Sigmoid colon (tissue), 7 donors: ENCODE results near the gene THBS2. TPM values are rescaled to one million over a fixed set of nuclear protein-coding genes. Genes with fewer than 3 reads are reported as not detected.

ENCODE experiments used
- DNase-seq: peaks from one replicate; pipeline ENCODE4 v3.0.0-alpha.2; 2019
- H3K27ac ChIP-seq, 4 donors: fragments of 200-600 bp; sonication (generic); one replicate each; pipeline ENCODE4 v1.5.1; 2016 to 2019; ENCODE audit warnings: mild to moderate bottlenecking in 1 of 4
- H3K27me3 ChIP-seq, 3 donors: fragments of 200-600 bp; sonication (generic); one replicate each; pipeline ENCODE4 v1.5.1; 2019; ENCODE audit warnings: mild to moderate bottlenecking in 1 of 3
- H3K36me3 ChIP-seq, 4 donors: fragments of 200-600 bp; sonication (generic); one replicate each; pipeline ENCODE4 v1.5.1; 2016 to 2019
- H3K4me1 ChIP-seq, 4 donors: fragments of 200-600 bp; sonication (generic); one replicate each; pipeline ENCODE4 v1.5.1; 2017 to 2019
- H3K4me3 ChIP-seq, 4 donors: fragments of 200-600 bp; sonication (generic); one replicate each; pipeline ENCODE4 v1.5.1; 2017 to 2019; ENCODE audit warnings: mild to moderate bottlenecking in 2 of 4, moderate library complexity in 1 of 4
- H3K9me3 ChIP-seq, 4 donors: fragments of 200-600 bp in 3 of 4; sonication (generic) in 3 of 4; one replicate each; pipeline versions ENCODE4 v1.5.1 to v1.6.1; 2013 to 2019
- CTCF ChIP-seq, 4 experiments: fragments of 450-650 bp in 3 of 4; fragments of 200-600 bp in 1 of 4; IDR thresholded peaks; one replicate each; pipeline ENCODE4 v1.5.1; 2016 to 2019; ENCODE audit warnings: antibody characterized with exemption in 4 of 4, mild to moderate bottlenecking in 3 of 4, moderate library complexity in 2 of 4
- EP300 ChIP-seq, 4 donors: sonication (generic); formaldehyde crosslinking; IDR thresholded peaks; one replicate each; pipeline ENCODE4 v1.6.1; 2017; ENCODE audit warnings: antibody characterized with exemption in 4 of 4
- POLR2A ChIP-seq, 2 donors: fragments of 450-650 bp; IDR thresholded peaks; one replicate each; pipeline ENCODE4 v1.6.1; 2016; ENCODE audit warnings: antibody characterized with exemption in 2 of 2, mild to moderate bottlenecking in 2 of 2, moderate library complexity in 2 of 2
- POLR2AphosphoS5 ChIP-seq, 4 donors: sonication (generic); formaldehyde crosslinking; IDR thresholded peaks; one replicate each; pipeline ENCODE4 v1.6.1; 2017; ENCODE audit warnings: antibody characterized with exemption in 4 of 4
- WGBS, 2 donors: extraction: QIAGEN DNeasy Blood & Tissue Kit; methylation state at CpG; one replicate each; pipeline ENCODE4 v1.1.7; 2013; 5-methylcytosine and 5-hydroxymethylcytosine counted together
- intact Hi-C: fragments of 100-400 bp; cut with DNase I; formaldehyde crosslinking; loops from one replicate; pipeline ENCODE4 v1.15.1; 2023
- polyA plus RNA-seq, 3 donors: library from polyadenylated mRNA; stranded (reverse); fragments of 200-250 nt; gene quantifications; one replicate each; pipeline ENCODE4 v1.2.3, GENCODE V29; 2013
- total RNA-seq, 4 donors: library from RNA; depleted of rRNA; stranded (reverse); fragments of >200 nt; gene quantifications; one replicate each; pipeline ENCODE4 v1.1.0, GENCODE V29; 2016
- donor health status: healthy with polysubstance abuse.
- donor health status: Bipolar disorder and iron deficiency.
- donor health status: healthy.

THBS2 gene
- total and polyA plus RNA-seq, 7 donors, result 1.7 to 59.0 (median 37.6) TPM

DNA sequence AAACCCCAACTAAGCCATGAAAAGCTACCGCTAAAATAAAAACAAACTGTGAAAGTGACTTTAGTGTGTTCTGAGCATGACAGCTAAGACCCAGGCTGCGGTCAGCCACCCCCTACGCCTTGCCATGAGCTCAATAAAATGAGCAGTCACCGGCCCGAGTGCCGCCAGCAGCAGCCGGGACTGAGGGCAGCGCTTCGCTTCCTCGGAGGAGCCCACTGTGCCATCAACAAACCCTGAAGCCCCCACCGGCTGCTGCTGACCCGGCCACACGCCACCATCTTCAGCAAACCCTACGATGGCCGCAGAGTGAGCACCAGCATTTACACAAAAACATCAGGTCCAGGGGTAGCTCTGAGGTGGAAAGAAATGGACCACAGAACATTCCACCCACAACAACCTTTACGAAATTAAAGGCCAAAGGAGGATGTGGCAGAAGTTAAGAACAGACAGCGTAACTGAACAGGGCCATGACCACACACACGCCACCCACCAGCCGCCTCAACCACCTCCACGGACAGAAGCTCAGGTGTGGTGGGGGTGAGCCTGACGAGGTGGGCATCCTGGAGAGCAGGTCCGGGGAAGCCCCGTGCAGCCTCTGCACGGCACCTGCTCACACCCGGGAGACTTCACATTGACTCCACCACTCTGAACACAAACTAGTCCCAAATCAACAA lies 67.0 kb downstream of the THBS2 start:
- H3K36me3 ChIP-seq, result no peaks in the 10 kb centered on the region
- H3K4me3 ChIP-seq, result no peak overlapping the region
- H3K9me3 ChIP-seq, result no peaks in the 10 kb centered on the region
- peaks cover 0 to 21% (median 2%) of the 10 kb centered on the region in 4 donors for H3K4me1 ChIP-seq
- H3K27me3 ChIP-seq, result no peaks in the 10 kb centered on the region
- 87 to 88% methylated on average over 25 of the region's 25 CpGs for WGBS, 2 donors
- no peak for TF ChIP-seq POLR2AphosphoS5 (IDR thresholded peaks at IDR 0.05)
- TF ChIP-seq CTCF (IDR thresholded peaks at IDR 0.05), result no peak
- TF ChIP-seq POLR2A (IDR thresholded peaks at IDR 0.05), result no peak
- no peak for TF ChIP-seq EP300 (IDR thresholded peaks at IDR 0.05)
- intact Hi-C loops, result no loop called here
- H3K27ac ChIP-seq, result no peak overlapping the region
- DNase-seq, result no peak

- TF ChIP-seq EP300 (IDR thresholded peaks at IDR 0.05), result no peak
- TF ChIP-seq POLR2A (IDR thresholded peaks at IDR 0.05), result no peak
- TF ChIP-seq POLR2AphosphoS5 (IDR thresholded peaks at IDR 0.05), result no peak
- TF ChIP-seq CTCF (IDR thresholded peaks at IDR 0.05), result no peak
- Histone ChIP-seq H3K27ac (no peak overlapping the region), H3K27me3 (no peaks in the 10 kb centered on the region), H3K9me3 (no peaks in the 10 kb centered on the region), H3K4me1 (peaks cover 0 to 18% (median 1%) of the 10 kb centered on the region in 4 donors), H3K4me3 (no peak overlapping the region), H3K36me3 (no peaks in the 10 kb centered on the region)
- intact Hi-C loops, result no loop called here
- DNase-seq, result no peak
- 88 to 92% methylated on average over 26 of the region's 26 CpGs for WGBS, 2 donors
Observed at GRCh38 chr6:169185692-169186485, 67.8 kb downstream of the THBS2 start.

- no peak for TF ChIP-seq EP300 (IDR thresholded peaks at IDR 0.05)
- TF ChIP-seq POLR2AphosphoS5 (IDR thresholded peaks at IDR 0.05), result no peak
- TF ChIP-seq CTCF (IDR thresholded peaks at IDR 0.05), result no peak
- TF ChIP-seq POLR2A (IDR thresholded peaks at IDR 0.05), result no peak
- H3K9me3 ChIP-seq, result no peaks in the 10 kb centered on the region
- peaks cover 0 to 10% (median 0%) of the 10 kb centered on the region in 4 donors for H3K4me1 ChIP-seq
- no peak overlapping the region for H3K27ac ChIP-seq
- intact Hi-C loops, result no loop called here
- H3K36me3 ChIP-seq, result no peaks in the 10 kb centered on the region
- no peak for DNase-seq
- 89 to 90% methylated on average over 20 of the region's 20 CpGs for WGBS, 2 donors
- H3K27me3 ChIP-seq, result no peaks in the 10 kb centered on the region
- no peak overlapping the region for H3K4me3 ChIP-seq
Observed at GRCh38 chr6:169185011-169185521, 68.6 kb downstream of the THBS2 start.

DNA sequence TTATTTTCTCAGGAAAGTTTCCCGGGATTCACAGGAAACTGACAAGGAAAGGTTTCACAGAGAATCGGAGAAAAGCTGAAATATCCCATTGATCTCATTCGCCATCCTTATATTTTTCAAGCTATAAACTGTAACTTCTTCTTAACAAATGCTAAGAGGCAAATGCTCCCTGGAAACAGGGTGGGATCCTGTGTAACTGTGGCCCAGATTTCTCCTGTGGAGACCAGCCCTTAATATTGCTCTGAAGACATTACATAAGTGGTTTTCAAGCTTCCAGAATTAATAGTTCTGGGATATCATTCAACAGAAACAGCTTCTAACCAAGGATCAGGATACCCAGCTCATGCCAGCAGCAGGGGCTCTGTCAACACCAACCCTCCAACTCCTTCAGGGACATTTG lies 69.2 kb downstream of the THBS2 start:
- TF ChIP-seq EP300 (IDR thresholded peaks at IDR 0.05) (no peak), CTCF (IDR thresholded peaks at IDR 0.05) (no peak), POLR2A (IDR thresholded peaks at IDR 0.05) (no peak)
- intact Hi-C loops, result no loop called here
- 91 to 93% methylated on average over 3 of the region's 3 CpGs for WGBS, 2 donors
- no peak for DNase-seq
- Histone ChIP-seq H3K9me3 (no peaks in the 10 kb centered on the region), H3K27me3 (no peaks in the 10 kb centered on the region), H3K4me1 (peaks cover 0 to 8% (median 0%) of the 10 kb centered on the region in 4 donors), H3K4me3 (no peak overlapping the region), H3K36me3 (no peaks in the 10 kb centered on the region), H3K27ac (no peak overlapping the region)
